Measurements from ENCODE around the gene TIA1. TPM values are rescaled to one million over a fixed set of nuclear protein-coding genes. Genes with fewer than 3 reads are reported as not detected.
"Not testable (repeated sequence)": the region's sequence is repeated elsewhere in the genome, so short reads cannot be mapped to it uniquely, and the experiment has no call there.

Gene TIA1
- total RNA-seq, 4 donors from 2014 or later = 37.9 to 52.7 (median 40.4) TPM

GRCh38 chr2:70192516-70192915 lies 55.9 kb downstream of the TIA1 start:
- no peak for DNase-seq (ENCODE audit: low spot score in 2 of 2)
- no peak overlapping the region for H3K4me3 ChIP-seq (ENCODE audit: low read depth, poor library complexity, severe bottlenecking)
- 74 to 83% methylated on average over 5 of the region's 5 CpGs for WGBS, 2 donors
- intact Hi-C loops (cut with DNase I; ENCODE audit: low total_unique reads) = no loop called here
- TF ChIP-seq, protein P1, sequence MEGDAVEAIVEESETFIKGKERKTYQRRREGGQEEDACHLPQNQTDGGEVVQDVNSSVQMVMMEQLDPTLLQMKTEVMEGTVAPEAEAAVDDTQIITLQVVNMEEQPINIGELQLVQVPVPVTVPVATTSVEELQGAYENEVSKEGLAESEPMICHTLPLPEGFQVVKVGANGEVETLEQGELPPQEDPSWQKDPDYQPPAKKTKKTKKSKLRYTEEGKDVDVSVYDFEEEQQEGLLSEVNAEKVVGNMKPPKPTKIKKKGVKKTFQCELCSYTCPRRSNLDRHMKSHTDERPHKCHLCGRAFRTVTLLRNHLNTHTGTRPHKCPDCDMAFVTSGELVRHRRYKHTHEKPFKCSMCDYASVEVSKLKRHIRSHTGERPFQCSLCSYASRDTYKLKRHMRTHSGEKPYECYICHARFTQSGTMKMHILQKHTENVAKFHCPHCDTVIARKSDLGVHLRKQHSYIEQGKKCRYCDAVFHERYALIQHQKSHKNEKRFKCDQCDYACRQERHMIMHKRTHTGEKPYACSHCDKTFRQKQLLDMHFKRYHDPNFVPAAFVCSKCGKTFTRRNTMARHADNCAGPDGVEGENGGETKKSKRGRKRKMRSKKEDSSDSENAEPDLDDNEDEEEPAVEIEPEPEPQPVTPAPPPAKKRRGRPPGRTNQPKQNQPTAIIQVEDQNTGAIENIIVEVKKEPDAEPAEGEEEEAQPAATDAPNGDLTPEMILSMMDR (IDR thresholded peaks at IDR 0.05) = no peak
- TF ChIP-seq POLR2A (IDR thresholded peaks at IDR 0.05) = no peak

- intact Hi-C loops (cut with DNase I; ENCODE audit: low total_unique reads) = no loop called here
- WGBS, 2 donors = 69 to 70% methylated on average over 13 of the region's 13 CpGs
- DNase-seq (ENCODE audit: low spot score in 2 of 2) = no peak
- H3K4me3 ChIP-seq (ENCODE audit: low read depth, poor library complexity, severe bottlenecking) = no peak overlapping the region
- TF ChIP-seq, protein P1 (IDR thresholded peaks at IDR 0.05) = no peak
- TF ChIP-seq POLR2A (IDR thresholded peaks at IDR 0.05) = no peak
These were observed 57.1 kb downstream of the TIA1 start for GRCh38 chr2:70191244-70191735.

GRCh38 chr2:70190418-70191243 lies 57.8 kb downstream of the TIA1 start, which contains the start of gene C2orf42:
TSS of gene C2orf42 (minus strand) at chr2:70191019. CDS start at chr2:70181985, 9,034 bp downstream.
- TF ChIP-seq POLR2A (IDR thresholded peaks at IDR 0.05) = peak in 1 of 2 donors; percentile 93
- TF ChIP-seq, protein P1 (IDR thresholded peaks at IDR 0.05) = no peak
- DNase-seq (ENCODE audit: low spot score in 2 of 2) = peak; percentile 97 to 99
- intact Hi-C loops (cut with DNase I; ENCODE audit: low total_unique reads) = no loop called here
- H3K4me3 ChIP-seq (ENCODE audit: low read depth, poor library complexity, severe bottlenecking) = peak within 1 kb of the TSS; percentile 59
- WGBS, 2 donors = 0 to 1% methylated on average over 44 to 57 of the region's 60 CpGs

- H3K4me3 ChIP-seq (ENCODE audit: low read depth, poor library complexity, severe bottlenecking) = no peak overlapping the region
- no peak for DNase-seq (ENCODE audit: low spot score in 2 of 2)
- 80 to 84% methylated on average over 5 of the region's 5 CpGs for WGBS, 2 donors
- no peak for TF ChIP-seq POLR2A (IDR thresholded peaks at IDR 0.05)
- TF ChIP-seq, protein P1 (IDR thresholded peaks at IDR 0.05) = no peak
- intact Hi-C loops (cut with DNase I; ENCODE audit: low total_unique reads) = no loop called here
These were observed 60.0 kb downstream of the TIA1 start for GRCh38 chr2:70188460-70188859.

GRCh38 chr2:70187170-70187569 lies 61.3 kb downstream of the TIA1 start:
- intact Hi-C loops (cut with DNase I; ENCODE audit: low total_unique reads) = not testable (repeated sequence)

GRCh38 chr2:70182689-70183088 lies 65.7 kb downstream of the TIA1 start:
- intact Hi-C loops (cut with DNase I; ENCODE audit: low total_unique reads) = no loop called here
- H3K4me3 ChIP-seq (ENCODE audit: low read depth, poor library complexity, severe bottlenecking) = no peak overlapping the region
- DNase-seq (ENCODE audit: low spot score in 2 of 2) = no peak
- WGBS, 2 donors = 83 to 89% methylated on average over 4 of the region's 4 CpGs
- TF ChIP-seq, protein P1 (IDR thresholded peaks at IDR 0.05) = no peak
- no peak for TF ChIP-seq POLR2A (IDR thresholded peaks at IDR 0.05)

More at GRCh38 chr2:70187170-70187569, 61.3 kb downstream of the TIA1 start:
- H3K4me3 ChIP-seq (ENCODE audit: low read depth, poor library complexity, severe bottlenecking) = not testable (repeated sequence)
- WGBS, 2 donors = 91 to 93% methylated on average over 9 of the region's 9 CpGs
- DNase-seq (ENCODE audit: low spot score in 2 of 2) = peak in 1 of 2 donors; percentile 25
